GM12878 (cell line): ENCODE measurements around the gene SMPDL3B.

ENCODE experiments used
- CTCF ChIP-seq, 3 experiments: IDR thresholded peaks in 2 of 3; conservative IDR thresholded peaks in 1 of 3; 2 replicates each; pipeline ENCODE4 v1.5.1; 2011; ENCODE audit warnings: low read depth in 3 of 3, low read length in 3 of 3, mild to moderate bottlenecking in 3 of 3, control low read depth in 2 of 3, moderate library complexity in 2 of 3, inconsistent platforms in 1 of 3, mixed read lengths in 1 of 3; ENCODE audit not compliant: control insufficient read depth in 2 of 3, insufficient read depth in 1 of 3; ENCODE audit errors: extremely low read depth in 1 of 3
- EZH2 ChIP-seq: IDR thresholded peaks from 2 replicates; pipeline ENCODE4 v1.6.1; 2012; ENCODE audit warnings: low read depth, mild to moderate bottlenecking, control low read depth, inconsistent platforms, low read length, borderline replicate concordance; ENCODE audit not compliant: control insufficient read depth
- MTA2 ChIP-seq: fragments of 450-650 bp; IDR thresholded peaks from 2 replicates; pipeline ENCODE4 v1.6.1; 2016; ENCODE audit warnings: low read depth, mild to moderate bottlenecking, moderate library complexity
- NBN ChIP-seq: fragments of 450-650 bp; IDR thresholded peaks from 2 replicates; pipeline ENCODE4 v1.6.1; 2016
- POLR2AphosphoS5 ChIP-seq: IDR thresholded peaks from 2 replicates; pipeline ENCODE4 v1.6.1; 2011; ENCODE audit warnings: mild to moderate bottlenecking, low read length, inconsistent platforms
- REST ChIP-seq: IDR thresholded peaks from 2 replicates; pipeline ENCODE4 v1.6.1; 2012; ENCODE audit warnings: mild to moderate bottlenecking, low read depth, low read length
- SUZ12 ChIP-seq: fragments of 200-600 bp; sonication (generic); IDR thresholded peaks from one replicate; pipeline ENCODE4 v1.6.1; 2018; ENCODE audit warnings: antibody characterized with exemption, mild to moderate bottlenecking; ENCODE audit not compliant: unreplicated experiment
- ZBTB33 ChIP-seq: fragments of 450-650 bp; IDR thresholded peaks from 2 replicates; pipeline ENCODE4 v1.6.1; 2017; ENCODE audit warnings: mild to moderate bottlenecking
- TF ChIP-seq, protein P1 (sequence below): fragments of 450-650 bp; conservative IDR thresholded peaks from 2 replicates; pipeline ENCODE4 v1.6.1; 2017; ENCODE audit warnings: mild to moderate bottlenecking, moderate library complexity

- TF ChIP-seq CTCF (IDR thresholded peaks at IDR 0.05 in 2 of 3, conservative IDR thresholded peaks at IDR 0.05 in 1 of 3; ENCODE audit: control insufficient read depth in 2 of 3, extremely low read depth in 1 of 3, insufficient read depth in 1 of 3, low read depth in 3 of 3, low read length in 3 of 3) (no peak), ZBTB33 (no peak), EZH2 (no peak), POLR2AphosphoS5 (no peak), MTA2 (no peak), SUZ12 (no peak), NBN (no peak), REST (no peak)
- TF ChIP-seq, protein P1, sequence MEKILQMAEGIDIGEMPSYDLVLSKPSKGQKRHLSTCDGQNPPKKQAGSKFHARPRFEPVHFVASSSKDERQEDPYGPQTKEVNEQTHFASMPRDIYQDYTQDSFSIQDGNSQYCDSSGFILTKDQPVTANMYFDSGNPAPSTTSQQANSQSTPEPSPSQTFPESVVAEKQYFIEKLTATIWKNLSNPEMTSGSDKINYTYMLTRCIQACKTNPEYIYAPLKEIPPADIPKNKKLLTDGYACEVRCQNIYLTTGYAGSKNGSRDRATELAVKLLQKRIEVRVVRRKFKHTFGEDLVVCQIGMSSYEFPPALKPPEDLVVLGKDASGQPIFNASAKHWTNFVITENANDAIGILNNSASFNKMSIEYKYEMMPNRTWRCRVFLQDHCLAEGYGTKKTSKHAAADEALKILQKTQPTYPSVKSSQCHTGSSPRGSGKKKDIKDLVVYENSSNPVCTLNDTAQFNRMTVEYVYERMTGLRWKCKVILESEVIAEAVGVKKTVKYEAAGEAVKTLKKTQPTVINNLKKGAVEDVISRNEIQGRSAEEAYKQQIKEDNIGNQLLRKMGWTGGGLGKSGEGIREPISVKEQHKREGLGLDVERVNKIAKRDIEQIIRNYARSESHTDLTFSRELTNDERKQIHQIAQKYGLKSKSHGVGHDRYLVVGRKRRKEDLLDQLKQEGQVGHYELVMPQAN: no peak
Measured at GRCh38 chr1:27992276-27992675, 57.5 kb downstream of the SMPDL3B start.
